NOMO-1 treated with dmso at 0.1 percent for 144 hours (cell line): ENCODE data around the gene ICAM1.

Source experiments
- DNase-seq: peaks from one replicate; lab custom pipeline; 2025; ENCODE audit not compliant: unreplicated experiment; lab: John Stamatoyannopoulos, UW

Gene ICAM1

DNA sequence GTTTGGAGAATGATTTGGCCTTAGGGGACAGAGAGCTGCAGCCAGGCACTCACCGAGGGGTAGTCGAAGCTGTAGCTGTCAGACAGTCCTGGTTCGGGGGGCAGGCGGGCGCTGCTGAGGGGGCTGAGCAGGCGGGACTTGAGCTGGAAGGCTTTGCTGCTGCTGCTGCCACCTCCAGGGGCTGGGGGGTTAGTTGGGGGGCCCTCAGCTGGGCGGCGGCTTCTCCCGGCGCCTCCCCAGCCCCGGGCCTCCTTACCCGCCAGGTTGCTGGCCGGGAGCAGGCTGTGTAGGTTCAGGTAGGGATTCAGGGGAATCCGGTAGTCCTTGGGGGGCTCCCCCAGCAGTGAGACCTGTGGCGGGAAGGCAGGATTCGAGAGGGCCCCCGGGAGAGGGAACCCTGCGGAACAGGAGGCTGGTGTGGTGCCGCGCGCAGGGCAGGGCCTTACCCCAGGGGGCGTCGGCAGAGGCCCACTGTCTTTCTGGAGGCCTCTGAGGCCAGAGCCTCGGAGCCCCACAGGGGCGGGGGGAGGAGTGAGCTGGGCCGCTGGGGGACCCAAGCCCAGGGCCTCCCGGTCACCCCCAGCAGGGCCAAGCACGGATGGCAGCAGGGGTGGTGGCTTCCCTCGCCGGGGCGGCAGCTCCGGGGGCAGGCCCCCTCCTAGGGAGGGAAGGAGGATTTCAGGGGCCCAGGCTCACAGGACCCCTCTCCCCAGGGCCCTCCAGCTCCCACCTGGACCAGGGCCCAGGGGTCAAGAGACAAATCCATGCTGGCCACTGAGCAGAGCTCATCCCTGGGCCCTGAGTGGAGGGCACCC is 49.9 kb downstream of the ICAM1 start:
- DNase-seq, result no peak

DNA sequence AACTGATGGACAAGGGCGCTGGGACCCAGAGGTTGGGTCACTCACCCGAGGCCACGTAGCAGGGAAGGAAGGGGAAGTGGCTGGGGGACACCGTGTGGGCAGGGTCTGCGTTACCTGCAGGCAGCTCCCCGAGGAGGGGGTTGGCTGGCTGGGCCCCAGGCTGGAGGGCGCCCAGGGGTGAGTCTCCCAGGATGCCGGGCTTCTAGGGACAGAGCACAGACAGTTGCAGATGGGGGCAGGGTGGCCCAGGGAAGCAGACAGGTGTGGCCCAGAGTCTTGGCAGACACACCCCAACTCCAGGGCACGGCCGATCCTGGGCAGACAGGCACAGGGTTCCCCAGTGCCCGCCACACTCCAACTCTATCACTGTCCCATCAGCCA is 50.5 kb downstream of the ICAM1 start:
- no peak for DNase-seq

DNA sequence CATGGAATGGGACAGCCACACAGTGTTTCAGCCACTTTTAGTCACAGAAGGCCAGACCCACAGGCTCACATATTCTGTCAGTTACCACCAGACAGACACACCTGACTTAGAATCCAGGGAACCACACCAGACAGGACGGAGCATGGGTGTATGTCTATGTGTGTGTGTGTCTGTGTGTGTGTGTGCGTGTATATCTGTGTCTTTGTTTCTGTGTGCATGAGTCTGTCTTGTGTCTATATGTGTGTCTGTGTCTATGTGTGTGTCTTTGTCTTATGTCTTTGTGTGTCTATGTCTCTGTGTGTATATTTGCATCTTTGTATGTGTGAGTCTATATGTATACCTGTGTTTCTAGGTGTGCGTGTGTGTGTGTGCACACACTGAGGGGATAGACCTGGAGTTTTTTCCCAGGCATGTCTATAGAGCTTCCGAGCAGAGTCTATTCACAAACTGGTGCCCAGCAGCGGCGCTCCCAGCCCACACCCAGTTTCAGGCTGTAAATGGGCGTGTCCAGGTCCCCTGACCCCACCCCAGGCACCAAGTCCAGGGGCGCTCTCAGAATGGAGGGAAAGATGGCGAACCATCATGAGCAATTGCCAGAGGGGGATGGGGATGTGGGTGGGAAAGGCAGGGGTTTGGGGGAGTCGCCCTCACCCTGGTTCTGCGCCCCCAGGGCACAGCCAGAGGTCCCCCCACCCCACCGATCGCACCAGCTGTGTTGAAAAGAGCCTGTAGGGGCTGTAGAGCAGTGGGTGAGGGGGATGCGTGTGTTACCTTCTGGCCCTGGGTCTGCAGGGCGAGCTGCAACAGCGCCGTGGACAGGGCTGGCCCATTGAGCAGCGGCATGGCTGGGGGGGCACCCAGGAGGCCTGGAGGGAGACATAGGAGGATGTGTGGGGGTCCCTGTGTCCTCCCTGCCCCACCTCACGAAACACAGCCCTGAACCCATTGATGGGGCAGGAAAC is 51.2 kb downstream of the ICAM1 start:
- DNase-seq, result no peak

DNA sequence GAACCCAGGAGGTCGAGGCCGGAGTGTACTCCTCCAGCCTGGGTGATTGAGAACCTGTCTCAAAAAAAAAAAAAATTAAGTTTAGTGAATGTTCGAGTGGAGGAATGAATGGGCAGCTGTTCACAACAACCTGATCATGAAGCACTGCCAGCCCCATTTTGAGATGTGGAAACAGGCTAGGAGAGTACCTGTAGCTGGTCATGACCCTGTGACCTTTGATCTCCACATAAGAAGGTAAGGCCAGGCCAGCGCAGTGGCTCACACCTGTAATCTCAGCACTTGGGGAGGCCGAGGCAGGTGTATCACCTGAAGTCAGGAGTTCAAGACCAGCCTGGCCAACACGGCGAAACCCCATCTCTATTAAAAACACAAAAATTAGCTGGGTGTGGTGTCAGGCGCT is 54.8 kb downstream of the ICAM1 start:
- DNase-seq, result no peak

DNA sequence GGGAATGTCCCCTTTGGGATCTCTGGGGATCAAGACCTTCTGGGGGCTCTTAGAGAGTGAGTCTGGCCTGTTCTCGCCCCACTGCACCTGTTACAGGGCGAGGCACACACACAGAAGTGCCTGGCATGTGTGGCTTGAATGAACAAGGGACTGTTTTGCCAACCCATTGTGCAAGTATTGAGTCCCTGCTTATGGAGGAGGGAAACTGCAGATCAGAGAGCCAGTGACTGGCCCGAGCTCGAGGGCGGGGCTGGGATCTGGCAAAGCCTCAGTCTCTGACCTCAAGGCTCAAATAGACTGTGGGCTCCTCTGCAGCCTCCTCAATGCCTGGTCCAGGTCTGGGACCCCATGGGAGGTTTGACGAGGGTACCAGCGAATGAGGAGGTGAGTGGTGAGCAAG is 56.9 kb downstream of the ICAM1 start:
- DNase-seq, result no peak

DNA sequence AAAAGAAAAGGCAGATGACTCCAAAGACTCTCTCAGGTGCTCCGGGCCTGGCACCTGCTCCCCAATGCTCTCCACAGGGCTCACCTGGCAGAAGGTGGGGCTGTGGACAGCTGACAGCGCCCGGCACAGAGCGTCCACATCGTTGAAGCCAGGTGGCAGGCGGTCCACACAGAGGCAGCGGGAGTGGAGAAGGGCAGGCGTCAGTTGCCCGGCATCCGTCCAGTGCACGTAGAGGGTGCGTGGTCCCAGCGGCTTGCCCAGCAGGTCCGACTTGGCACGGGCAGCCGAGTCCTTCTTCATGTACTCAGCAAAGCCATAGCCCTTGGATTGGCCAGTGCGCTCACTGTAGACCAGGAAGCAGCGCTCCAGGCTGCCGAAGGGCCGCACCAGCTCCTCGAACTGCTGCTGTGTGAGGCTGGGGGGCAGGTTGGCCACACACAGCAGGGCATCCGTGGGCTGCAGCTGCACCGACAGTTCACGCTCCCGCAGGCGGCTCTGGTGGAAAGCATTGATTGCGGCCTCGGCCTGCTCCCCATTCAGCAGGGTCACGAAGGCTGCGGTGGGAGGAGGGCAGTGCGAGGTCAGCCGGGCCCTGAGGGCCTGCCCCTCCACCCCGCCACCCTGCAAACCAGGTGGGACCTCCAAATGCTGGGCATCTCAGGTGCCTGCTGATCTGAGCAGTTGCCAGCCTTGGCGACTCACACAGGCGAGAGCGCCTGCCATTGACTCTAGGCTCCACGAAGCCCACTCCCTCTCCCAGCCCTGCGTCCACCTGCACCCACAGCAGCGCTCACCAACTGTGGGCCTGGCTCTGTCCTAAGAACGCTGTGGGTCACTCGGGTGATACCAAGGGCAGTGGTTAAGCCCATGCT is 57.9 kb downstream of the ICAM1 start:
- DNase-seq, result no peak

DNA sequence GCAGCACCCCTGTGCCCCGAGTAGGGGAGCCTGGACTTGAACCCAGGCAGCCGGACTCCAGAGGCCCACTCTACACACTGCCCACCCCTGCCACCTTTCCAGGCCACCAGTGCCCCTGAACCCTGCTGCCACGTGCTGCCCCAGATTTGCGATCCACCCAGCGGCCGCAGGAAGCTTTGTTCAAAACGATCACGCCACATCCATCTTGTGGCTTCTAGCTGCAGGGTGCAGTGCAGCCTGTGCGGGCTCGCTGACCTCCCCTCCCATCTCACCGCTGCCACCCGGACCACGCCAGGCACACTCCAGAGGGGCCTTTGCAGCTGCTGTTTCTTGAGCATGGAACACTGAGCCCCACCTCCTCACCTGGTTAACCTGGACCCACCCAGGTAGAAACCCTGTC is 58.6 kb downstream of the ICAM1 start:
- no peak for DNase-seq

DNA sequence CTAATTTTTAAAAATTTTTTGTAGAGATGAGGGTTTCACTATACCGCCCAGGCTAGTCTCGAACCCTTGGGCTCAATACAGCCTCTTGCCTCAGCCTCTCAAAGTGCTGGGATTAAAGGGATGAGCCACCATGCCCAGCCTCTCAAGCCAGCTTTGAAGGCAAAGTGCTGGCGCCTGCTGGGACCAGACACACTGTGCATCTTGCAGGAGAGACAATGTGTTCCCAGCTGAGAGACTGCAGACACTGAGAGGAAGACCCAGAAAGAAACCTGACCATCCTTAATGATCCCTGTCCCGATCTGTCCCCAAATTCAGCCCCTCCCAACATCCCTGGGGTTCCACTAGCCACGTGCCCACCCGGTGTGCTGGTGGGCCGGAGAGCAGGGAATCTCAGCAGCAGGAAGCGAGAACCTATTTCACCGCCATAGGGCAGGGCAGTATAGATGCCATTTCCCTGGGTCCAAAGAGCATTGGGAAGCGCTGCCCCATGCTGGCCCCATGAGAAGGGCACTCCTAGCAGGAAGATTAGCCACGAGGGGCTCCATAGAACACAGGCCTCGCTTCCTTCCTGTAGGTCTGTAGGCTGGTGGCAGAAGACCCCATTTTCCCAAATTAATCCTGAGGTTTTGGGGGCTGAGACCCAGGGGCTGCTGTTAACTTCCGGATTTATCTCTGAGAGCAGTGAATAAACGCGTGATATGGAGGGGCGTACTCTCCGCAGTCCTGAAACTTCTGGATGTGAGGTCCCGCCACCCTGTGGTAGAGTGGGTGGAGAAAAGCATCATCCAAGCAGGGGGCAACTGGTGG is 61.4 kb downstream of the ICAM1 start:
- DNase-seq, result no peak

DNA sequence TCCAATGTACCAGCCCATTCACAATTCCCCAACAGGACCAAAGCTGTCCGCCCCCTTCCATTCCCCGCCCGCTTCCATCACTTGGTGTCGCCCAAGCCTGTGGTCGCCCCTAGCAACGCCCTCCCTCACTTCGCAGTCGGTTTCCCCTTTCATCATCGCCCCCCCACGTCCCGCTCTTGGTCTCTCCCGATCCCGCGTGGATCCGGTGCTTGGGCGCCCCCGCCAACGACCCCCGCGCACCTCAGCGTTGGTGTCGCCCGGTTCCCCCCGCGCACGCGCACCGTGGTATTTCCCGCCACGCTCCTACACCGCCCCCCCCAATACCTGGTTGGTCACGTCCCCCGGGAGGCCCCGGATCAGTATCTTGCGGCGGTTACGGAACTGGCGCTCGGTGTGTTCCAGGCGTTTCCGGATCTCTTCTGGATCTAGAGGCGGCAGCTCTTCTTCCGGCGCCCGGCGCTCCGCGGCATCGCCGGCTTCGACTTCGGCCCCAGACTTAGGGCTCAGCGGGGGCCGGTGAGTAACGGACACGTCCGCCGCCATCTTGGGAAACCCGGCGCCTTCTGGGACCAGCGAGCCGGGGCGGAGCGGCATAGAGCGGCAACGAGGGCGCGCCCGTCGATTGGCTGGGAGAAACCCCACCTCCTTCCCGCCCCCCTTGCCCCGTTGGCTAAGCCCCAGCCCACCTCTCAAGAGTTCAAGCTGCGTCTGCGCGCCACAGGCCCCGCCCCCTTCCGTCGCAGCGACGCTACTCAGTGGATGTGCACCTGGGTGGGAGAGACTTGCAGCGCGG is 62.2 kb downstream of the ICAM1 start, which contains the start of gene RAVER1:
RAVER1 (minus strand) TSS at position 565 of the 793 bp plus-strand sequence; CDS start at position 543, 22 bp downstream.
- DNase-seq, result peak; percentile 89

DNA sequence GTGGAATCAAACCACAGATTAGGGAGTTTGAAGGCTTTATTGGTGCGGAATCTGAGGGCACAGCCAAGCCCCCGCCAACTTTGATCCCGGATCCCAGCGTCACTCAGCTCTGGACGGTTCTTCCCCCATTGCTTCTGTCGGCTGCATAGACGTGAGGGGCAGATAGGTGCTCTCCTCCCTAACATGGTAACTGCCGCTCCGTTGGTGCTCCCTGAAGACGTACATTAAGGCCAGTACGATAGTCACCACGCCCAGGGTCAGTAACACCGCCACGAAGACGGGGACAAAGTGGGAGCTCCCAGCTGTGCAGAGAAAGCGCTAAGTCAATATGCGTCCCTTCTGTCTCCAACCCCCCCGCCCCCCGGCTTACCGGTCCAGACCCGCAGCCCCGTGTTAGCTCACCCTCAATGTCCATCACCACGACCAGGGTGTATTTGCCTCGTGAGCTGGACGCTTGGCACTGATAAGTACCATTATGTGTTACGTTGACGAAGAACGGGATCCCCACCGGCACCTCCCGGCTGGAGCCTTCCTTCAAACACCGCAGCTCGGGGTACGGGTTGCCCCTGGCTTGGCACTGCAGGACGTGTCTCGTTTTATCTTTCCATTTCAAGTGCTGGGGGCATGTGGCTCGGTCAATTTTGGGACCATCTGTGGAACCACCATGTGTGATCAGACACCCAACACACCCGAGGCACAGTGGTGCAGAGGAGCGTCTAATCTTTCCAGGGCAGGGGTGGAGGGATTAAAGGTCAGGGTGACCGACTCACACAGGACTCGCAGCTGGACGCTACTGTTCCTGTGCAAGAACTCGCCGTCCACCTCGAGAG is 63.1 kb downstream of the ICAM1 start:
- DNase-seq, result no peak

DNA sequence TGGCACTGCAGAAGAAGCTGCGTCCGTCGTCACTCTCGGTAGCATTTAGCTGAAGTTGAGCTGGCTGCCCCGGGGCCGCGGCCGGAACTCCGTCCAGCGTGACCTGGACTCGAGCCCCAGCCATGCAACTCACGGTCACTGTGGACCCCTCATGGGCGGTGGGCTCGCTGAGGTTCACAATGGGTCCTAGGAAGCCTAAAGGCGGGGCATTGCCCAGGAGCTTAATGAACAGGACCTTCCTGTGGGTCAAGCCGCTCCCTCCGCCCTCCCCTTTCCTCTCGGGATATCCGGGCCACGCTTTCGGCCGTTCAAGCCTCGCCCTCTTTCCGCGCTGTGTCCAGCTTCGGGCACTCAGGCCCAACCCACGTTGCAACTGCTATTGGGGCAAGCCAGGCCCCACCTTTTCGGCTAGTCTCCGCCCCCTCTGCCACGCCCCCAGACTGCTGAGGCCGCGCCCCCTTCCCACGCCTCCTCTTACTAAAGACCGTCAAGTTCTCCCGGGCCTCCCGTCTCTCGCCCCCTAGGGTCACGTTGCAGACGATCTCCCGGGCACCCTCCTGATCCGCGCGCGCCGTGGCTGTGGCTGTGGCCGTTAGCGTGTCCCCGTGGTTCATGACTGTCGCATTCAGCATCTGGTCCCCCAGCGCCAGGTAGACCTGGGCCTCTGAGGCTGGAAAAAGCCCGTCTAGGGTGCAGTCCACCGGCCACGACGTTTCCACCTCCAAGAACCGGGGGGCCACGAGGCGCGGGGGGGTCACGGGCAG is 63.9 kb downstream of the ICAM1 start:
- peak; percentile 77 for DNase-seq

DNA sequence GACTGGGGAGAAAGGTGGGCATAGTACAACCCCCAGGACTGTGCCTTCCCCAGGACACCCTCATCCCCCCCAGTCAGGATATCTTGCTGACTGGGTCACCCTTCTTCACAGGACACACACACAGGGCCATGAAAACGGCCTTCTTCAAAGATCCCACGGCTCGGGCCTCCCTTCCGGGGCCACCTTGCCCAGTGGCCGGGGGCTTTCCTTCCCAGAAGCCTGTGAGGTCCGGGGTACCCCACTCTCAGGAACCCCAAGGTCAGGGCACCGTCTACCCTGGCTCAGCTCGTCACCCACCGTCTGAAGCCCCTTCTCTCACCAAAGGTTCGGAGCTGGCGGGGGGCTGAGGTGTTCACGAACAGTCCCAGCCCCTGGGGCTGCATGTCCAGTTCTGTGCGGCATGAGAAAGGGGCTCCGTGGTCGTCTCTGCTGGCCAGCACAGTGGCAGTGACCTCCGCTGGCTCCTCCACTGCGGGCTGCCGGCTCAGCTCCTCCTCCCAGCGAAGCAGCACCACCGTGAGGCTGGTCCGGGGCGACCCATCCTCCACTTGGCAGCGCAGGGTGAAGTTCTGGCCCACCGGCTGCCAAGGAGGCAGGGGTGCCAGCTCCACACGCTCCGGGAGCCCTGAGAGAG is 64.5 kb downstream of the ICAM1 start:
- DNase-seq, result no peak
